Measurements from ENCODE around the gene BANK1. TPM values are rescaled to one million over a fixed set of nuclear protein-coding genes. Genes with fewer than 3 reads are reported as not detected.

Gene BANK1
- total RNA-seq, 2 experiments from 2014 or later: 0.20 to 0.22 TPM

DNA sequence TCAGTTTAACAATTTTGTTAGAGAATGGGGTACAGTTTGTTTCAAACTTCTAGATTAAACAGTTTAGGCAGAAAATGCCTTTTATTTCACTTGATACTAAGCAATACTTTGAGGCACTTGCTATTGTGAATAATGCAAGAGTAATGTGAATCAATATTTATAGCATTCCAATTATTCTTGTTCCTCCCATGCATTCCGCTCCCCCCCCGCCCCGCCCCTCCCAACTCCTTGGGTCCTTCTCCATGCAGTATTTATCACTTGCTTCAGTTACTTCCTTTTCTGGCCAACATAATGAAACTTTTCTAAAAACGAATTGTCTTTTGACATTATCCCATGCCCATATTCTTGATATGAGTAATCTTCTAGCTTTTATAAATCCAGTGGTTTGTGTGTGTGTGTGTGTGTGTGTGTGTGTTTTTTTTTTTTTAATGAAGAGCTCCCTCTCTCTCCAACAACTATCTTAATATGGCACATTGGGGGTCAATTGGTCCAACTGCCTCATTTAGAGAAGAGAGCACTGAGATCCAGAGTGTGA, 1.6 kb downstream of the BANK1 start:
- TF ChIP-seq, protein P1, sequence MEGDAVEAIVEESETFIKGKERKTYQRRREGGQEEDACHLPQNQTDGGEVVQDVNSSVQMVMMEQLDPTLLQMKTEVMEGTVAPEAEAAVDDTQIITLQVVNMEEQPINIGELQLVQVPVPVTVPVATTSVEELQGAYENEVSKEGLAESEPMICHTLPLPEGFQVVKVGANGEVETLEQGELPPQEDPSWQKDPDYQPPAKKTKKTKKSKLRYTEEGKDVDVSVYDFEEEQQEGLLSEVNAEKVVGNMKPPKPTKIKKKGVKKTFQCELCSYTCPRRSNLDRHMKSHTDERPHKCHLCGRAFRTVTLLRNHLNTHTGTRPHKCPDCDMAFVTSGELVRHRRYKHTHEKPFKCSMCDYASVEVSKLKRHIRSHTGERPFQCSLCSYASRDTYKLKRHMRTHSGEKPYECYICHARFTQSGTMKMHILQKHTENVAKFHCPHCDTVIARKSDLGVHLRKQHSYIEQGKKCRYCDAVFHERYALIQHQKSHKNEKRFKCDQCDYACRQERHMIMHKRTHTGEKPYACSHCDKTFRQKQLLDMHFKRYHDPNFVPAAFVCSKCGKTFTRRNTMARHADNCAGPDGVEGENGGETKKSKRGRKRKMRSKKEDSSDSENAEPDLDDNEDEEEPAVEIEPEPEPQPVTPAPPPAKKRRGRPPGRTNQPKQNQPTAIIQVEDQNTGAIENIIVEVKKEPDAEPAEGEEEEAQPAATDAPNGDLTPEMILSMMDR (IDR thresholded peaks at IDR 0.05): no peak
- H3K9me3 ChIP-seq (ENCODE audit: control insufficient read depth in 1 of 2, insufficient read depth in 1 of 2, low read length in 2 of 2): no peaks in the 10 kb centered on the region
- CTCF ChIA-PET: no interaction called here
- H3K36me3 ChIP-seq (ENCODE audit: insufficient read depth, low read length): no peaks in the 10 kb centered on the region
- H3K4me1 ChIP-seq (ENCODE audit: insufficient read depth, low read length): peaks cover 11% of the 10 kb centered on the region
- no peak overlapping the region for H3K27ac Mint-ChIP-seq
- H3K27me3 Mint-ChIP-seq: peaks cover 52% of the 10 kb centered on the region
- DNase-seq: no peak
- POLR2A ChIA-PET: no interaction called here
- intact Hi-C loops (cut with DNase I, micrococcal nuclease): no loop called here
- H3K4me3 ChIP-seq (ENCODE audit: low read length): no peak overlapping the region
- no peaks in the 10 kb centered on the region for H3K36me3 Mint-ChIP-seq (ENCODE audit: low read depth)
- peaks cover 1% of the 10 kb centered on the region for H3K9me3 Mint-ChIP-seq
- no peak overlapping the region for H3K27ac ChIP-seq (ENCODE audit: low read depth in 1 of 2, low read length in 2 of 2)
- peaks cover 11% of the 10 kb centered on the region for H3K4me1 Mint-ChIP-seq (ENCODE audit: low read depth)
- ATAC-seq (ENCODE audit: poor library complexity): no peak
- H3K4me3 Mint-ChIP-seq: no peak overlapping the region
- H3K27me3 ChIP-seq (ENCODE audit: control insufficient read depth in 1 of 2, insufficient read depth in 2 of 2, low read length in 2 of 2): peaks cover 11 to 22% of the 10 kb centered on the region in 2 experiments

DNA sequence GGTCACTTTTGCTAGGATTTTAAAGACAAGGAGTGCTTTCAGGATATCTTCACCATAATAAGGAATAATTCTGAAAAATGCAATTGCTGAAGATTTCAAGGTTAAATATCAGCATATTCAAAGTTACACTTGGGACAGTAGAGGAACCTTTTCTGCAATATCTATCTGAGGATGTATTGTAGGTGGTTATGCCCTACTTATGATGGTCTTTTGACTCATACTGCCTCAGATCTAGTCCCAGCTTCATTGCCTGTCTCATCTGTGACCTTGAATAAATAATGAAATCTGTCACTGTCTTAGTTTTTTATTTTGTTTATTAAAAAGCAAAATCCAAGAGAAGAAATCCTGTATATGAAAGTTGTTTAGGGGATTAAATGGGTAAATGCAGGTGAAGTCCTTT, 2.9 kb downstream of the BANK1 start:
- no peak overlapping the region for H3K4me3 Mint-ChIP-seq
- ATAC-seq (ENCODE audit: poor library complexity) (no peak), DNase-seq (no peak)
- POLR2A ChIA-PET: no interaction called here
- intact Hi-C loops (cut with DNase I, micrococcal nuclease): no loop called here
- Histone ChIP-seq H3K27ac (ENCODE audit: low read depth in 1 of 2, low read length in 2 of 2) (no peak overlapping the region), H3K4me1 (ENCODE audit: insufficient read depth, low read length) (peaks cover 11% of the 10 kb centered on the region), H3K36me3 (ENCODE audit: insufficient read depth, low read length) (no peaks in the 10 kb centered on the region), H3K9me3 (ENCODE audit: control insufficient read depth in 1 of 2, insufficient read depth in 1 of 2, low read length in 2 of 2) (no peaks in the 10 kb centered on the region), H3K27me3 (ENCODE audit: control insufficient read depth in 1 of 2, insufficient read depth in 2 of 2, low read length in 2 of 2) (peaks cover 11 to 22% of the 10 kb centered on the region in 2 experiments), H3K4me3 (ENCODE audit: low read length) (no peak overlapping the region)
- H3K9me3 Mint-ChIP-seq: no peaks in the 10 kb centered on the region
- H3K27ac Mint-ChIP-seq: no peak overlapping the region
- peaks cover 50% of the 10 kb centered on the region for H3K27me3 Mint-ChIP-seq
- CTCF ChIA-PET: no interaction called here
- H3K36me3 Mint-ChIP-seq (ENCODE audit: low read depth): no peaks in the 10 kb centered on the region
- TF ChIP-seq, protein P1 (IDR thresholded peaks at IDR 0.05): no peak
- peaks cover 11% of the 10 kb centered on the region for H3K4me1 Mint-ChIP-seq (ENCODE audit: low read depth)

DNA sequence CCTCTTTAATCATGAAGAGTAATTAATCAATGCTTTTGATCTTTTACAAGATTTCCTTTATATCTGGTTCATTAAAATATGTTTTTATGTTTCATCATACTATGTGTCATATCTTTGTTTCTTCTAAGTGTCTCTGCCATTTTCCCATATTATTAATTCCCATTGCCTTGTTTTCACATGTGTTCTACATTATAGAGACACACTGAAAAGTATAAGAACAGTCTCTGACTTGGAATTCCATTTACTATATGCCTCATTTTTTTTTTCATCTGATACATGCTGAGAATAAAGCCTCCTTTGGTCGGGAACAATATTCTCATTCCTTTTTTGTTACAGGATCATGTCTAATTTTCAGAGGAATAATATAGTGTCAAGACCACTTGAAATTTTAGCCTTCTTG, 4.3 kb downstream of the BANK1 start:
- H3K27me3 Mint-ChIP-seq: peaks cover 50% of the 10 kb centered on the region
- no peak for ATAC-seq (ENCODE audit: poor library complexity)
- intact Hi-C loops (cut with DNase I, micrococcal nuclease): no loop called here
- H3K4me1 Mint-ChIP-seq (ENCODE audit: low read depth): peaks cover 11% of the 10 kb centered on the region
- TF ChIP-seq, protein P1 (IDR thresholded peaks at IDR 0.05): no peak
- no peaks in the 10 kb centered on the region for H3K36me3 ChIP-seq (ENCODE audit: insufficient read depth, low read length)
- no peak overlapping the region for H3K4me3 ChIP-seq (ENCODE audit: low read length)
- POLR2A ChIA-PET: no interaction called here
- H3K4me3 Mint-ChIP-seq: no peak overlapping the region
- peaks cover 11% of the 10 kb centered on the region for H3K4me1 ChIP-seq (ENCODE audit: insufficient read depth, low read length)
- no peaks in the 10 kb centered on the region for H3K9me3 Mint-ChIP-seq
- peaks cover 11 to 22% of the 10 kb centered on the region in 2 experiments for H3K27me3 ChIP-seq (ENCODE audit: control insufficient read depth in 1 of 2, insufficient read depth in 2 of 2, low read length in 2 of 2)
- CTCF ChIA-PET: no interaction called here
- no peak overlapping the region for H3K27ac ChIP-seq (ENCODE audit: low read depth in 1 of 2, low read length in 2 of 2)
- no peaks in the 10 kb centered on the region for H3K36me3 Mint-ChIP-seq (ENCODE audit: low read depth)
- H3K27ac Mint-ChIP-seq: no peak overlapping the region
- H3K9me3 ChIP-seq (ENCODE audit: control insufficient read depth in 1 of 2, insufficient read depth in 1 of 2, low read length in 2 of 2): no peaks in the 10 kb centered on the region
- no peak for DNase-seq

Data from CD4-positive, alpha-beta T cell (primary cell).